Transverse colon (tissue), 3 donors: ENCODE measurements around the gene SEC31A.

Experiments
- CTCF ChIP-seq, 5 experiments: fragments of 200-600 bp in 3 of 5; fragments of 450-650 bp in 2 of 5; sonication (generic) in 3 of 5; IDR thresholded peaks; 1 replicate in 2 of 5; 2 replicates in 3 of 5; pipeline ENCODE4 v1.5.1; 2016 to 2017; ENCODE audit warnings: antibody characterized with exemption in 5 of 5, inconsistent platforms in 3 of 5, mild to moderate bottlenecking in 2 of 5, moderate library complexity in 1 of 5
- EP300 ChIP-seq: sonication (generic); formaldehyde crosslinking; IDR thresholded peaks from one replicate; pipeline ENCODE4 v1.6.1; 2017; ENCODE audit warnings: antibody characterized with exemption, low read depth
- POLR2A ChIP-seq: fragments of 450-650 bp; IDR thresholded peaks from one replicate; pipeline ENCODE4 v1.6.1; 2016; ENCODE audit warnings: antibody characterized with exemption, mild to moderate bottlenecking, moderate library complexity

- TF ChIP-seq CTCF (IDR thresholded peaks at IDR 0.05), result no peak
- TF ChIP-seq EP300, result no peak
- TF ChIP-seq POLR2A, result no peak
These were observed 38.1 kb downstream of the SEC31A start for GRCh38 chr4:82852751-82853285.
